K562 (cell line): Measurements from ENCODE around the gene KRTAP3-2. TPM values are rescaled to one million over a fixed set of nuclear protein-coding genes. Genes with fewer than 3 reads are reported as not detected.

Experiments used
- ATAC-seq: fragments of 200-7000 bp; cut with Tn5 transposase; 3 replicates; pipeline ENCODE4 v1.9.1; 2020; ENCODE audit warnings: moderate library complexity
- BruUV-seq: library from RNA; stranded (reverse); fragments of 400-500 nt; replicated peaks from 2 replicates; lab custom pipeline; 2021; lab: Mats Ljungman, UMichigan
- CTCF ChIA-PET: fragments of 300-600 bp; formaldehyde crosslinking; extraction: SDS; loops from one replicate; lab custom pipeline; 2021; ENCODE audit warnings: low intra/inter-chr PET ratio; lab: Yijun Ruan, JAX
- POLR2A ChIA-PET: fragments of 300-600, 350-650 bp; sonication (Branson Sonifier 250); formaldehyde crosslinking; extraction: SDS; loops from one replicate; lab custom pipeline; 2021; ENCODE audit warnings: antibody characterized with exemption, inconsistent platforms; lab: Yijun Ruan, JAX
- DNase-seq, 4 experiments: peaks; one replicate each; pipeline versions ENCODE4 v3.0.0 to v3.0.0-alpha.2; 2011 to 2018; ENCODE audit warnings: low spot score in 3 of 4, mixed read lengths in 3 of 4; ENCODE audit errors: extremely low read depth in 1 of 4
- FAIRE-seq: peaks from 2 replicates; lab custom pipeline; 2011; peaks lifted over from hg19 to GRCh38; lab: Jason Lieb, UNC
- H2AFZ ChIP-seq: 2 replicates; pipeline ENCODE4 v1.6.0; 2011; ENCODE audit warnings: low read depth, low read length, control low read depth, inconsistent platforms
- H3K27ac ChIP-seq: fragments of 200-600 bp; 3 replicates; pipeline ENCODE4 v1.8.0; 2011; ENCODE audit warnings: low read depth, mild to moderate bottlenecking, control low read depth, inconsistent platforms, low read length, moderate library complexity, mixed read lengths; ENCODE audit errors: extremely low read depth
- H3K27me3 ChIP-seq, 2 experiments: fragments of 300-600 bp in 1 of 2; 2 replicates in 1 of 2; 3 replicates in 1 of 2; pipeline versions ENCODE4 v1.6.0 to v1.8.0; 2011; ENCODE audit warnings: inconsistent platforms in 2 of 2, low read length in 2 of 2, mild to moderate bottlenecking in 1 of 2, mixed read lengths in 1 of 2, moderate library complexity in 1 of 2; ENCODE audit not compliant: control insufficient read depth in 2 of 2, insufficient read depth in 2 of 2
- H3K36me3 ChIP-seq: fragments of 300-600 bp; 3 replicates; pipeline ENCODE4 v1.8.0; 2011; ENCODE audit warnings: mild to moderate bottlenecking, low read length, inconsistent platforms; ENCODE audit not compliant: control insufficient read depth, insufficient read depth
- H3K4me1 ChIP-seq, 2 experiments: fragments of 200-600 bp in 1 of 2; replicated peaks in 1 of 2; 2 replicates in 1 of 2; 3 replicates in 1 of 2; pipeline versions ENCODE4 v1.5.1 to v1.8.0; 2011; ENCODE audit warnings: inconsistent platforms in 2 of 2, low read length in 2 of 2, mild to moderate bottlenecking in 1 of 2, mixed read lengths in 1 of 2, moderate library complexity in 1 of 2; ENCODE audit not compliant: control insufficient read depth in 2 of 2, insufficient read depth in 2 of 2
- H3K4me2 ChIP-seq: 2 replicates; pipeline ENCODE4 v1.6.1; 2011; ENCODE audit warnings: low read length, control low read depth, inconsistent platforms, mixed read lengths; ENCODE audit not compliant: insufficient read depth
- H3K4me3 ChIP-seq: fragments of 200-600 bp; sonication (generic), shearing (Covaris generic); 2 replicates; pipeline ENCODE4 v1.5.1; 2016; ENCODE audit warnings: control low read depth, inconsistent platforms
- H3K79me2 ChIP-seq: fragments of 200-600 bp; 3 replicates; pipeline ENCODE4 v1.8.0; 2011; ENCODE audit warnings: low read length, inconsistent platforms; ENCODE audit not compliant: control insufficient read depth, insufficient read depth
- H3K9ac ChIP-seq, 2 experiments: 2 replicates each; pipeline versions ENCODE4 v1.6.0 to v1.6.1; 2011; ENCODE audit warnings: low read depth in 2 of 2, low read length in 2 of 2, control low read depth in 1 of 2, inconsistent platforms in 1 of 2, mild to moderate bottlenecking in 1 of 2, mixed read lengths in 1 of 2; ENCODE audit not compliant: insufficient read depth in 1 of 2
- H3K9me1 ChIP-seq: one replicate; pipeline ENCODE4 v1.6.0; 2011; ENCODE audit warnings: inconsistent platforms, mild to moderate bottlenecking, low read length, moderate library complexity; ENCODE audit not compliant: control insufficient read depth, insufficient read depth
- H3K9me3 ChIP-seq: replicated peaks from 2 replicates; pipeline ENCODE4 v1.5.1; 2011; ENCODE audit warnings: low read depth, low read length, inconsistent platforms; ENCODE audit not compliant: control insufficient read depth, insufficient read depth
- H4K20me1 ChIP-seq: replicated peaks from 2 replicates; pipeline ENCODE4 v1.6.1; 2011; ENCODE audit warnings: low read length, inconsistent platforms, mixed read lengths; ENCODE audit not compliant: control insufficient read depth, insufficient read depth
- ARNT ChIP-seq, 2 experiments: fragments of 450-650 bp; IDR thresholded peaks; 2 replicates each; pipeline ENCODE4 v1.6.1; 2016; ENCODE audit warnings: mild to moderate bottlenecking in 1 of 2
- CXXC5 ChIP-seq: fragments of 250-450 bp; sonication (Bioruptor Pico); IDR thresholded peaks from 2 replicates; pipeline ENCODE4 v1.8.0; 2022; ENCODE audit warnings: inconsistent platforms, mild to moderate bottlenecking, moderate library complexity
- DACH1 ChIP-seq: fragments of 450-650 bp; IDR thresholded peaks from 2 replicates; pipeline ENCODE4 v1.6.1; 2018; ENCODE audit not compliant: partially characterized antibody
- GATA2 ChIP-seq: sonication (generic); formaldehyde crosslinking; IDR thresholded peaks from 2 replicates; pipeline ENCODE4 v1.4.0; 2020; ENCODE audit warnings: mild to moderate bottlenecking, missing genetic modification reagents
- GTF2A2 ChIP-seq: IDR thresholded peaks from 2 replicates; pipeline ENCODE4 v1.6.1; 2016; ENCODE audit warnings: mild to moderate bottlenecking, missing genetic modification characterization, missing compliant biosample characterization
- HDAC1 ChIP-seq, 2 experiments: fragments of 450-650 bp; IDR thresholded peaks; 2 replicates each; pipeline ENCODE4 v1.6.1; 2016 to 2017; ENCODE audit warnings: inconsistent platforms in 1 of 2, mild to moderate bottlenecking in 1 of 2, moderate library complexity in 1 of 2
- NCOA4 ChIP-seq: fragments of 450-650 bp; IDR thresholded peaks from 2 replicates; pipeline ENCODE4 v1.6.1; 2018; ENCODE audit warnings: mild to moderate bottlenecking; ENCODE audit not compliant: partially characterized antibody
- RAD51 ChIP-seq: fragments of 450-650 bp; IDR thresholded peaks from 2 replicates; pipeline ENCODE4 v1.7.1; 2016; ENCODE audit warnings: low read depth, mild to moderate bottlenecking, borderline replicate concordance
- RBM25 ChIP-seq: fragments of 200-400 bp; formaldehyde crosslinking; IDR thresholded peaks from 2 replicates; pipeline ENCODE4 v1.6.1; 2018; ENCODE audit warnings: low read length, low read depth, moderate library complexity; ENCODE audit not compliant: severe bottlenecking
- SMC3 ChIP-seq: conservative IDR thresholded peaks from 2 replicates; pipeline ENCODE4 v1.6.1; 2011; ENCODE audit warnings: low read depth, low read length, improper control_type of control experiment; ENCODE audit not compliant: insufficient read depth
- SRSF3 ChIP-seq: fragments of 200-400 bp; formaldehyde crosslinking; IDR thresholded peaks from 2 replicates; pipeline ENCODE4 v1.6.1; 2016; ENCODE audit warnings: mild to moderate bottlenecking, low read length, moderate library complexity; ENCODE audit not compliant: insufficient read depth
- SRSF7 ChIP-seq: fragments of 200-400 bp; formaldehyde crosslinking; optimal IDR thresholded peaks from 2 replicates; pipeline ENCODE3; 2017; ENCODE audit warnings: mild to moderate bottlenecking, low read depth, low read length
- SRSF9 ChIP-seq: fragments of 200-400 bp; formaldehyde crosslinking; IDR thresholded peaks from 2 replicates; pipeline ENCODE4 v1.6.1; 2017; ENCODE audit warnings: low read depth, low read length, borderline replicate concordance
- TAF9B ChIP-seq: fragments of 450-650 bp; IDR thresholded peaks from 2 replicates; pipeline ENCODE4 v1.6.1; 2018; ENCODE audit warnings: mild to moderate bottlenecking; ENCODE audit not compliant: partially characterized antibody
- TOE1 ChIP-seq, 2 experiments: fragments of 450-650 bp in 1 of 2; sonication (generic) in 1 of 2; formaldehyde crosslinking in 1 of 2; IDR thresholded peaks; 2 replicates each; pipeline versions ENCODE4 v1.7.1 to v1.8.0; 2016 to 2022; ENCODE audit warnings: borderline replicate concordance in 2 of 2, mild to moderate bottlenecking in 2 of 2, antibody characterized with exemption in 1 of 2, inconsistent platforms in 1 of 2, low read depth in 1 of 2, missing genetic modification reagents in 1 of 2, moderate library complexity in 1 of 2
- YY1 ChIP-seq, 3 experiments: IDR thresholded peaks; 2 replicates each; pipeline ENCODE4 v1.6.1; 2011; ENCODE audit warnings: low read length in 2 of 3, mild to moderate bottlenecking in 2 of 3, moderate library complexity in 2 of 3, borderline replicate concordance in 1 of 3, control low read depth in 1 of 3, low read depth in 1 of 3; ENCODE audit not compliant: insufficient read depth in 3 of 3, insufficient replicate concordance in 2 of 3, control insufficient read depth in 1 of 3, insufficient read length in 1 of 3; ENCODE audit errors: extremely low read depth in 1 of 3
- ZNF175 ChIP-seq: fragments of 200-800 bp; sonication (Bioruptor generic); IDR thresholded peaks from 2 replicates; pipeline ENCODE4 v1.6.1; 2016; ENCODE audit warnings: low read depth, mild to moderate bottlenecking, missing genetic modification characterization, missing compliant biosample characterization
- WGBS: fragments of 100-300 bp; shearing (Covaris generic); methylation state at CpG from one replicate; pipeline ENCODE4 v1.1.6; 2016; ENCODE audit warnings: low coverage, mixed read lengths; ENCODE audit not compliant: insufficient coverage; ENCODE audit errors: missing lambda C conversion rate; 5-methylcytosine and 5-hydroxymethylcytosine counted together
- in situ Hi-C: fragments of 300-500 bp; cut with MboI; formaldehyde crosslinking; loops from 4 replicates; pipeline ENCODE4 v1.15.0; 2018; ENCODE audit warnings: inconsistent platforms, mixed read lengths
- intact Hi-C: fragments of 100-400 bp; cut with micrococcal nuclease; formaldehyde crosslinking; loops from 2 replicates; pipeline ENCODE4 v1.14.2; 2022
- polyA plus RNA-seq, 8 experiments: library from polyadenylated mRNA; depleted of rRNA in 4 of 8; stranded (reverse) in 5 of 8; unstranded in 3 of 8; fragments of >200 nt; fragmentation: Nextera tagmentation in 2 of 8; fragmentation: Illumina TruSeq in 1 of 8; extraction: Ambion mirVana in 2 of 8; extraction: Trizol in 1 of 8; gene quantifications; 2 replicates each; pipeline versions ENCODE4 v1.2.1 to v1.2.3, GENCODE V29; 2011 to 2014; ENCODE audit warnings: inconsistent platforms in 1 of 8, missing spikeins in 1 of 8
- total RNA-seq, 7 experiments: library from RNA; depleted of rRNA in 6 of 7; stranded (reverse); fragments of >200 nt in 6 of 7; fragmentation: Illumina TruSeq in 2 of 7; extraction: Trizol in 2 of 7; gene quantifications; 2 replicates each; pipeline versions ENCODE4 v1.2.1 to v1.2.3, GENCODE V29; 2011 to 2021; ENCODE audit warnings: low replicate concordance in 1 of 7
- TF ChIP-seq, protein P1 (sequence below), 2 experiments: IDR thresholded peaks; 2 replicates each; pipeline ENCODE4 v1.6.1; 2011; ENCODE audit warnings: borderline replicate concordance in 1 of 2, control low read depth in 1 of 2, low read depth in 1 of 2, low read length in 1 of 2, mild to moderate bottlenecking in 1 of 2, mixed read lengths in 1 of 2, moderate library complexity in 1 of 2; ENCODE audit not compliant: insufficient read depth in 1 of 2, insufficient read length in 1 of 2, poor library complexity in 1 of 2, severe bottlenecking in 1 of 2; ENCODE audit errors: extremely low read depth in 1 of 2

Gene KRTAP3-2
- total and polyA plus RNA-seq, 9 of the 15 experiments (the other 6 are each of a cell fraction or from before 2014, with no cell fraction given), result not detected

DNA sequence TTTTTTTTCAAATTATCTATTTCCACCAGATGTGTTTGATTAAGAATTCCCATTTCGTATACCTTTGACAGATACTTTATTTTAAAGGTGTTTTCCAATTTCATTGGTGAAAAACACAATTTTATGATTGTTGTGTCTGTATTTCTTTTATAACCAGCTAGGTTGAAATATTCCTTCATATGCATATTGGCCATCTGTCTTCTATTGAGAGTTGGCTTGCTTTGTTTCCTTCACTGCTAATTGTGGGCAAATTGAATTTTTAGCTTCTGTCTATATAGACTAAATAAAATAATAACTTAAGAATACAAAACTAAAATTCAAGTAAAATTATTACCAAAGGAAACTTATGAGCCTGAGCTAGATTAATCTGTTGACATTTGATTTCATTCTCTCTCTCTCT is 4.6 kb downstream of the KRTAP3-2 start:
- 0% methylated on average over 1 of the region's 1 CpG for WGBS
- no TSS peak for BruUV-seq

GRCh38 chr17:40993839-40994238 is 5.9 kb downstream of the KRTAP3-2 start, which contains the start of gene KRTAP3-3:
Gene KRTAP3-3, minus strand, starts transcription at chr17:40994164. Its CDS starts 67 bp downstream, at chr17:40994097.
- FAIRE-seq (no peak), ATAC-seq (no peak)
- ChIA-PET POLR2A (interaction anchor here (0.5 kb wide), 1 partner anchor 685 kb away, joined by 3 read pairs; the partner anchor contains the start of gene RARA), CTCF (no interaction called here)
- Histone ChIP-seq H3K9ac (no peak within 1 kb of the TSS), H3K27ac (no peak within 1 kb of the TSS), H3K4me3 (no peak within 1 kb of the TSS), H3K9me1 (no peaks in the 10 kb centered on the region), H3K4me2 (no peak within 1 kb of the TSS), H3K4me1 (no peaks in the 10 kb centered on the region)
- BruUV-seq, result no TSS peak
- intact Hi-C loops, result no loop called here
- in situ Hi-C loops, result no loop called here
- 4% methylated on average over 3 of the region's 4 CpGs for WGBS
- no peak for TF ChIP-seq SRSF3
- no peak for TF ChIP-seq RAD51
- no peak for TF ChIP-seq RBM25
- TF ChIP-seq NCOA4, result no peak
- no peak for TF ChIP-seq SMC3
- TF ChIP-seq GATA2 (CRISPR knock-in tag), result no peak
- no peak for TF ChIP-seq ZNF175 (CRISPR knock-in tag)
- TF ChIP-seq, protein P1, sequence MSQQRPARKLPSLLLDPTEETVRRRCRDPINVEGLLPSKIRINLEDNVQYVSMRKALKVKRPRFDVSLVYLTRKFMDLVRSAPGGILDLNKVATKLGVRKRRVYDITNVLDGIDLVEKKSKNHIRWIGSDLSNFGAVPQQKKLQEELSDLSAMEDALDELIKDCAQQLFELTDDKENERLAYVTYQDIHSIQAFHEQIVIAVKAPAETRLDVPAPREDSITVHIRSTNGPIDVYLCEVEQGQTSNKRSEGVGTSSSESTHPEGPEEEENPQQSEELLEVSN (IDR thresholded peaks at IDR 0.05; ENCODE audit: borderline replicate concordance in 1 of 2, extremely low read depth in 1 of 2, insufficient read depth in 1 of 2, insufficient read length in 1 of 2, low read depth in 1 of 2, low read length in 1 of 2, poor library complexity in 1 of 2, severe bottlenecking in 1 of 2), result no peak
- TF ChIP-seq CXXC5, result no peak
- no peak for TF ChIP-seq TOE1 (IDR thresholded peaks at IDR 0.05; ENCODE audit: borderline replicate concordance)
- no peak for TF ChIP-seq TOE1 (CRISPR knock-in tag; IDR thresholded peaks at IDR 0.05; ENCODE audit: borderline replicate concordance, low read depth)
- TF ChIP-seq, all 486 proteins: peak for 0
- Histone ChIP-seq H2AFZ (no peak within 1 kb of the TSS), H3K79me2 (no peaks in the 10 kb centered on the region), H3K9me3 (no peaks in the 10 kb centered on the region), H3K27me3 (no peaks in the 10 kb centered on the region; a peak in 1 of 5 replicates), H4K20me1 (no peaks in the 10 kb centered on the region), H3K36me3 (no peaks in the 10 kb centered on the region)
- no peak for DNase-seq

More for the DNA sequence above, 4.6 kb downstream of the KRTAP3-2 start:
- TF ChIP-seq DACH1, result no peak
- TF ChIP-seq TAF9B, result no peak
- no peak for TF ChIP-seq SRSF7
- no peak for TF ChIP-seq SRSF9
- no peak for TF ChIP-seq YY1 (IDR thresholded peaks at IDR 0.05; ENCODE audit: borderline replicate concordance in 1 of 3, control insufficient read depth in 1 of 3, extremely low read depth in 1 of 3, insufficient read depth in 3 of 3, insufficient read length in 1 of 3, insufficient replicate concordance in 2 of 3, low read depth in 1 of 3, low read length in 2 of 3)
- no peak for TF ChIP-seq ARNT (IDR thresholded peaks at IDR 0.05)
- no peak for TF ChIP-seq GTF2A2 (tag)
- no peak for TF ChIP-seq HDAC1 (IDR thresholded peaks at IDR 0.05)
- DNase-seq, result no peak
- H3K36me3 ChIP-seq, result no peaks in the 10 kb centered on the region
- FAIRE-seq, result no peak
- no peak overlapping the region for H2AFZ ChIP-seq
- ATAC-seq, result no peak
- no peaks in the 10 kb centered on the region for H3K9me3 ChIP-seq
- H3K9me1 ChIP-seq, result no peaks in the 10 kb centered on the region
- POLR2A ChIA-PET, result interaction anchor here (0.9 to 2.0 kb wide), 3 partner anchors 8 to 15 kb away, joined by 3 to 8 read pairs (median 3); partner anchors contain the start of gene KRT40
- H3K4me1 ChIP-seq, result no peaks in the 10 kb centered on the region
- H3K27me3 ChIP-seq, result peaks cover 0 to 5% of the 10 kb centered on the region in 2 experiments; a peak in 2 of 5 replicates
- no peaks in the 10 kb centered on the region for H4K20me1 ChIP-seq
- H3K4me2 ChIP-seq, result no peak overlapping the region
- in situ Hi-C loops, result no loop called here
- H3K27ac ChIP-seq, result no peak overlapping the region
- no peaks in the 10 kb centered on the region for H3K79me2 ChIP-seq
- CTCF ChIA-PET, result no interaction called here
- H3K9ac ChIP-seq, result no peak overlapping the region
- intact Hi-C loops, result no loop called here
- no peak overlapping the region for H3K4me3 ChIP-seq
